Esophagus squamous epithelium (tissue), 5 donors: ENCODE data around the gene GLIPR2. TPM values are rescaled to one million over a fixed set of nuclear protein-coding genes. Genes with fewer than 3 reads are reported as not detected.

Source experiments
- DNase-seq: peaks from one replicate; lab custom pipeline; 2025; lab: John Stamatoyannopoulos, UW
- H3K27ac ChIP-seq, 4 donors: fragments of 200-600 bp; sonication (generic); one replicate each; pipeline ENCODE4 v1.5.1; 2016 to 2019; ENCODE audit warnings: mild to moderate bottlenecking in 1 of 4
- H3K27me3 ChIP-seq, 4 donors: fragments of 200-600 bp; sonication (generic); 1 replicate in 3 of 4; 2 replicates in 1 of 4; pipeline versions ENCODE4 v1.5.1 to v1.6.0; 2017 to 2021; ENCODE audit warnings: antibody characterized with exemption in 1 of 4
- H3K36me3 ChIP-seq, 3 donors: fragments of 200-600 bp; sonication (generic); one replicate each; pipeline ENCODE4 v1.5.1; 2016 to 2019
- H3K4me1 ChIP-seq, 3 donors: fragments of 200-600 bp; sonication (generic); one replicate each; pipeline ENCODE4 v1.5.1; 2017 to 2019
- H3K4me3 ChIP-seq, 4 donors: fragments of 200-600 bp; sonication (generic); 1 replicate in 3 of 4; 2 replicates in 1 of 4; pipeline ENCODE4 v1.5.1; 2016 to 2019; ENCODE audit warnings: mild to moderate bottlenecking in 2 of 4, moderate library complexity in 1 of 4
- H3K9me3 ChIP-seq, 3 donors: fragments of 200-600 bp; sonication (generic); one replicate each; pipeline ENCODE4 v1.5.1; 2016 to 2019
- CTCF ChIP-seq, 6 experiments: fragments of 450-650 bp in 4 of 6; fragments of 200-600 bp in 2 of 6; sonication (generic) in 2 of 6; IDR thresholded peaks; one replicate each; pipeline ENCODE4 v1.5.1; 2016 to 2019; ENCODE audit warnings: antibody characterized with exemption in 6 of 6, mild to moderate bottlenecking in 4 of 6, moderate library complexity in 4 of 6
- POLR2A ChIP-seq, 4 donors: fragments of 450-650 bp; IDR thresholded peaks; one replicate each; pipeline ENCODE4 v1.6.1; 2017; ENCODE audit warnings: antibody characterized with exemption in 4 of 4, mild to moderate bottlenecking in 4 of 4, moderate library complexity in 3 of 4
- WGBS, 2 donors: methylation state at CpG; one replicate each; pipeline ENCODE4 v1.1.5; 2018; 5-methylcytosine and 5-hydroxymethylcytosine counted together
- intact Hi-C: fragments of 100-400 bp; cut with DNase I; formaldehyde crosslinking; loops from one replicate; pipeline ENCODE4 v1.15.0; 2022
- total RNA-seq, 4 donors: library from RNA; depleted of rRNA; stranded (reverse); fragments of >200 nt; gene quantifications; one replicate each; pipeline ENCODE4 v1.1.0, GENCODE V29; 2016
- donor health status: DM: yes; HTN: yes; CAD: no.

Gene GLIPR2
- total RNA-seq, 4 donors from 2014 or later: 0.61 to 13.4 (median 6.0) TPM

DNA sequence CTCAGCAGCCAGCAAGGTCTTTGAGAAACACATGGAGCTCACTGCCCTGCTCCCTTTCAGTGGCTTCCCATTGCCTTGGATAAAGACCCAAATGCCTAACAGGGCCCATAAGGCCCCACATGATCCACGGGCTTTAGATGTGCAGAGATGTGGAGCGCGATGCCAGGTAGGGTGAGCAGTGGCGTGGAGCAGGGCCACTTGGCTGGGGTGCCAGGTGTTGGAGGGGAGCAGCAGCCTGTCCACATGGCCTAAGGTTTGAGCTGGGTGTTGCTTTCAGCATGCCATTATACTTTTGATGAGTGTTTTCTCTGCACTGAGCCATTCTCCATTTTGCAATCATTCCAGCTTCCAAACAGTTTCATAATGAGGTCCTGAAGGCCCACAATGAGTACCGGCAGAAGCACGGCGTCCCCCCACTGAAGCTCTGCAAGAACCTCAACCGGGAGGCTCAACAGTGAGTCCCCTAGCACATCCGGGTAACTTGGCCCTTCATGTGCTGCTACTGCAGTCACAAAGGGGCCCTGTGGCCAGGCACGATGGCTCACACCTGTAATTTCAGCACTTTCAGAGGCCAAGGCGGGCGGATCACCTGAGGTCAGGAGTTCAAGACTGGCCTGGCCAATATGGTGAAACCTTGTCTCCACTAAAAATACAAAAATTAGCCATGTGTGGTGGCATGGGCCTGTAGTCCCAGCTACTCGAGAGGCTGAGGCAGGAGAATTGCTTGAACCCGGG lies 11.1 kb downstream of the GLIPR2 start:
- H3K4me3 ChIP-seq: no peak overlapping the region
- H3K27me3 ChIP-seq: no peaks in the 10 kb centered on the region
- no peak for DNase-seq
- intact Hi-C loops: no loop called here
- TF ChIP-seq CTCF (IDR thresholded peaks at IDR 0.05) (no peak), POLR2A (IDR thresholded peaks at IDR 0.05) (no peak)
- 65 to 86% methylated on average over 6 of the region's 14 CpGs for WGBS, 2 donors
- H3K4me1 ChIP-seq: peaks cover 37 to 86% (median 43%) of the 10 kb centered on the region in 3 donors
- H3K9me3 ChIP-seq: peaks cover 0 to 4% (median 0%) of the 10 kb centered on the region in 3 donors
- H3K27ac ChIP-seq: peak overlapping the region in 3 of 4 donors; percentile 81 to 88 (median 82)
- H3K36me3 ChIP-seq: no peaks in the 10 kb centered on the region

- Histone ChIP-seq H3K4me3 (no peak overlapping the region), H3K27me3 (no peaks in the 10 kb centered on the region), H3K4me1 (peaks cover 29 to 82% (median 35%) of the 10 kb centered on the region in 3 donors), H3K27ac (peak overlapping the region in 3 of 4 donors; percentile 81 to 88 (median 82)), H3K9me3 (peaks cover 0 to 4% (median 0%) of the 10 kb centered on the region in 3 donors), H3K36me3 (no peaks in the 10 kb centered on the region)
- TF ChIP-seq POLR2A (IDR thresholded peaks at IDR 0.05): no peak
- TF ChIP-seq CTCF (IDR thresholded peaks at IDR 0.05): no peak
- intact Hi-C loops: no loop called here
- DNase-seq: peak; percentile 51
- WGBS, 2 donors: 36 to 46% methylated on average over 7 to 9 of the region's 14 CpGs
Observed at GRCh38 chr9:36148311-36149051, 11.9 kb downstream of the GLIPR2 start.

DNA sequence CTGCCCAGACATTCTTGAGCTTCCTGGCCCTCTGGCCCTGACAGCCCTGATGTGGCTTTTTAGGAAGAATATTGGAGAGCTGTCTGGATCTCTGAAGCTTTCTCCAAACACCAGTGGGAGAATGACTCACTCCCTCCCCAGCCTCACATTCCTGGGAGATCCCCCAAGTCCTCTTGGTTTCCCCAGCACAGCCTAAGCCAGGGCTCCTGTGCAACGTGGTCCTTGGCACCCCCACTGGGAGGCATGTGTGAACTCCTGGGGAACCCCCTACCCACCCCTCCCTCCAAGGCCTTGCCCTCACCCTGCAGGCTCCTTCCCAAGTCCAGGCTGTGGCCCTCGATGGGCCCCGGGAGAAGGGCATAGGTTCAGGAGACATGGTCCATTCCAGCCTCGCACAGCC lies 12.7 kb downstream of the GLIPR2 start:
- no peaks in the 10 kb centered on the region for H3K27me3 ChIP-seq
- WGBS, 2 donors: 29 to 40% methylated on average over 1 to 2 of the region's 4 CpGs
- intact Hi-C loops: no loop called here
- no peak overlapping the region for H3K4me3 ChIP-seq
- H3K27ac ChIP-seq: peak overlapping the region; percentile 60 to 88 (median 82)
- H3K9me3 ChIP-seq: peaks cover 0 to 4% (median 0%) of the 10 kb centered on the region in 3 donors
- H3K36me3 ChIP-seq: no peaks in the 10 kb centered on the region
- peaks cover 29 to 83% (median 38%) of the 10 kb centered on the region in 3 donors for H3K4me1 ChIP-seq
- no peak for DNase-seq
- TF ChIP-seq CTCF (IDR thresholded peaks at IDR 0.05) (no peak), POLR2A (IDR thresholded peaks at IDR 0.05) (no peak)

DNA sequence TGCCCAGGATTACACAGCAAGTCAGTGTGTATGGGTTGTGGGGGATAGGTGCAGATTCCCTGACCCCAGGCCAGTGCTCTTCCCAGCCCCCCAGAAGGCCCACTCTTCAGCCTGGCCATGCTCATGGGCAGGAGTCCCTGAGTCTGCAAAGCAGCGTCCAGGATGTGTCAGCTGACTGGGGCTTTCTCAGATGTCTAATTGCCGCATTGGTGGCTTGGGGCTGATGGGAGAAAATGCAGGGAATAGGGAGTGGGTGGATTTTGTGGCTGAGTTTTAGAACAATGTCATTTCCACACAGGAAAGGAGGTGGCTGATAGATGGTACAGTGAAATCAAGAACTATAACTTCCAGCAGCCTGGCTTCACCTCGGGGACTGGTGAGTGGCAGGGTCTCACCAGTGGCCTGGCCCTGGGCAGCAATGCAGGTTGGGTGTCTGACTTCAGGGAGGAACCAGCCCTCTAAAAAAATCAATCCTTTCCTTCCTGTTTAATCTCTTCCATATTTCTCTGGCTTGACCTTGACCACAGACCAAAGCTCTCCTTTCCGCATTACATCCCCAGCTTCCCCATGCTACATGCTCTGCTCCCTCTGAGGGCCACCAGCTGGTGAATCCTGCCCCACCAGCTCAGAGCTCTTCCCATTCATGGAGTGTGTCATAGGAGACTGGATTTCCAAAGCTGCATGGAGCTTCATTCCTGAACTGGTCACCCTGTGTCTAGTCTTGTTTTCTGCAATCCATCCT lies 14.2 kb downstream of the GLIPR2 start:
- peaks cover 29 to 82% (median 46%) of the 10 kb centered on the region in 3 donors for H3K4me1 ChIP-seq
- WGBS, 2 donors: 72 to 83% methylated on average over 2 to 4 of the region's 4 CpGs
- no peaks in the 10 kb centered on the region for H3K36me3 ChIP-seq
- no peaks in the 10 kb centered on the region for H3K27me3 ChIP-seq
- intact Hi-C loops: no loop called here
- no peak for DNase-seq
- no peak for TF ChIP-seq POLR2A (IDR thresholded peaks at IDR 0.05)
- TF ChIP-seq CTCF (IDR thresholded peaks at IDR 0.05): no peak
- peaks cover 0 to 4% (median 0%) of the 10 kb centered on the region in 3 donors for H3K9me3 ChIP-seq
- no peak overlapping the region for H3K4me3 ChIP-seq
- peak overlapping the region; percentile 69 to 88 (median 76) for H3K27ac ChIP-seq
